Naive B cell (primary cell): ENCODE results near the gene MARCHF10. TPM values are rescaled to one million over a fixed set of nuclear protein-coding genes. Genes with fewer than 3 reads are reported as not detected.
"Not testable (repeated sequence)": the region's sequence is repeated elsewhere in the genome, so short reads cannot be mapped to it uniquely, and the experiment has no call there.

Experiments
- ATAC-seq, 2 donors: fragments of 150-1000 bp; cut with Tn5 transposase; 2 replicates each; pipeline ENCODE4 v1.10.0; 2021; ENCODE audit warnings: low read depth in 2 of 2, mild to moderate bottlenecking in 2 of 2, moderate library complexity in 2 of 2
- DNase-seq: peaks from one replicate; pipeline ENCODE4 v3.0.0; 2022
- H3K27ac Mint-ChIP-seq, 6 donors: one replicate each; pipeline ENCODE4 v1.8.0; 2020 to 2022; ENCODE audit warnings: mild to moderate bottlenecking in 6 of 6, mixed read lengths in 6 of 6, moderate library complexity in 5 of 6, inconsistent platforms in 2 of 6
- H3K27me3 Mint-ChIP-seq, 3 donors: one replicate each; pipeline ENCODE4 v1.8.0; 2021 to 2022; ENCODE audit warnings: mixed read lengths in 3 of 3, mild to moderate bottlenecking in 1 of 3
- H3K36me3 Mint-ChIP-seq, 2 donors: one replicate each; pipeline ENCODE4 v1.8.0; 2020 to 2022; ENCODE audit warnings: mixed read lengths in 2 of 2, inconsistent platforms in 1 of 2, mild to moderate bottlenecking in 1 of 2
- H3K4me1 Mint-ChIP-seq, 3 donors: one replicate each; pipeline ENCODE4 v1.8.0; 2020 to 2022; ENCODE audit warnings: mixed read lengths in 3 of 3, inconsistent platforms in 1 of 3, mild to moderate bottlenecking in 1 of 3, moderate library complexity in 1 of 3
- H3K4me3 Mint-ChIP-seq, 8 donors: one replicate each; pipeline ENCODE4 v1.8.0; 2020 to 2022; ENCODE audit warnings: mild to moderate bottlenecking in 8 of 8, mixed read lengths in 8 of 8, moderate library complexity in 8 of 8, inconsistent platforms in 2 of 8
- H3K9me3 Mint-ChIP-seq, 7 donors: one replicate each; pipeline ENCODE4 v1.8.0; 2020 to 2022; ENCODE audit warnings: mixed read lengths in 7 of 7, mild to moderate bottlenecking in 5 of 7, inconsistent platforms in 2 of 7, moderate library complexity in 1 of 7
- polyA plus RNA-seq, 6 donors: library from polyadenylated mRNA; unstranded; fragments of 300-500 nt; fragmentation: Illumina TruSeq; gene quantifications; one replicate each; pipeline ENCODE4 v1.2.3, GENCODE V29; 2021; ENCODE audit warnings: low read depth in 6 of 6

Gene MARCHF10
- polyA plus RNA-seq, 6 donors from 2014 or later: 0.21 to 0.27 TPM; not detected in 4

DNA sequence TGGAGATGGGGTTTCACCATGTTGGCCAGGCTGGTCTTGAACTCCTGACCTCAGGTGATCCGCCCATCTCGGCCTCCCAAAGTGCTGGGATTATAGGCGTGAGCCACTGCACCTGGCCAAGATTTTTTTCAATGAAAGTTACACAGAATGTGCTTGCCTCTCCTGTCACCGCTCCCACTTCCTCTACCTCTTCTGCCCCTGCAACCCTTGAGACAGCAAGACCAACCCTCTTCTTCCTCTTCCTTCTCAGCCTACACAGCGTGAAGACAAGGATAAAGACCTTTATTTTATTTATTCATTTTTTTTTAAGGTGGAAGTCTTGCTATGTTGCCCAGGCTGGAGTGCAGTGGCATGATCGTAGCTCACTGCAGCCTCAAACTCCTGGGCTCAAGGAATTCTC, 23.0 kb upstream of the MARCHF10 start:
- H3K4me1 Mint-ChIP-seq, H3K4me3 Mint-ChIP-seq, H3K27me3 Mint-ChIP-seq, H3K36me3 Mint-ChIP-seq, DNase-seq, H3K9me3 Mint-ChIP-seq, H3K27ac Mint-ChIP-seq, ATAC-seq: not testable (repeated sequence)

DNA sequence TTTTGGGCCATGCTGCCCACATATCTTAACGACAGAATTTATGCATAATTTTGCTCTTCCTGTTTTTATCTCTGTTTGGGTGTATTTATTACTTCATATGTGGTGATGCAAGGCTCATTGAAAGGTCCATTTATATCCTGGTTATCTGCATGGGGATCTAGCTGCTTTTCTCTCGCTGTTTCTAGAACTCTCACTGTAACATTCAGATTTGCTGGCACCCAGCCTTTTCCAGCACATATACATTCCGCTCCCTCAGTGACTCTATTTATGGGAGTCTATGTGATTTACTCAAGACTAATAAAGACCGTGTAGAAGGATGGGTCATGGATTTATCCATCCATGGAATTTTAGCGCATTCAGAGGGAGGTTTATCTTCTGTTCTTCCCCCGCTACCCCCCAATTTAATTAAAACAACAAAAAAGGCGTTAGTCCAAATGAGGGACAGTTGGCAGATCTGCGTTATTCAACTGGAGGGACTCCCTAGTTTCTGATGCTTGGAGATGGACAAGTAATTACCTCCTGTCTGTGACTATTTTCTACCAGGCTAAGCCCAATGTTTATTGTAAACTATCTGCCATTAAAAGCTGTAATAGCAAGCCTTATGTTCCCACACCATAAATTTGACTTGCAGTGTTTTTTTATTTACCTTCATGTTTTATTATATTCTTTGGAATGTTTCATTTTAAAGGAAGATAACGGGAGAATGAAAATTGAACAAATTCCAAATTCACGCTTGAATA, 19.8 kb upstream of the MARCHF10 start:
- no peaks in the 10 kb centered on the region for H3K36me3 Mint-ChIP-seq
- H3K27ac Mint-ChIP-seq: no peak overlapping the region
- peak overlapping the region in 1 of 8 donors; percentile 65 for H3K4me3 Mint-ChIP-seq
- ATAC-seq (no peak), DNase-seq (no peak)
- no peaks in the 10 kb centered on the region for H3K27me3 Mint-ChIP-seq
- no peaks in the 10 kb centered on the region for H3K9me3 Mint-ChIP-seq
- H3K4me1 Mint-ChIP-seq: peaks cover 0 to 9% (median 8%) of the 10 kb centered on the region in 3 donors

DNA sequence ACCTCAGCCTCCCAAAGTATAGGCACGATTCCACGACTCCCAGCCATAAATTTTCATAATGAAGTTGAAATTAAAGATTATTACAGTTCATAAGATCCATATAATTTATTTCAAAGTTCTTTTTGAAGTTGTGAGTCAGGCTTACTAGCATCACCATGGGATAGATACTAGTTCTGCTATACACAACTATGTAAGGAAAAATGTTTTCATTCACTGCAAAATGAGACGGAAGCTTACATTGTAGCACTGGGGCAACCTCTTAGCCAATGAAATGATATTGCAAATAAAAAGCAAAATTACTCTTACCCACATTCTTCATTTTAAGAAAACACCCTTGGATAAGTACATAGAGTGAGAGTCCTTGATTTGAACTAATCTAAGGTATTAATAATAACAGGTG, 18.8 kb upstream of the MARCHF10 start:
- DNase-seq (no peak), ATAC-seq (no peak)
- Mint-ChIP-seq H3K36me3 (no peaks in the 10 kb centered on the region), H3K27ac (peak overlapping the region in 1 of 6 donors; percentile 18), H3K4me1 (peaks cover 0 to 11% (median 8%) of the 10 kb centered on the region in 3 donors), H3K9me3 (no peaks in the 10 kb centered on the region), H3K4me3 (no peak overlapping the region), H3K27me3 (no peaks in the 10 kb centered on the region)

DNA sequence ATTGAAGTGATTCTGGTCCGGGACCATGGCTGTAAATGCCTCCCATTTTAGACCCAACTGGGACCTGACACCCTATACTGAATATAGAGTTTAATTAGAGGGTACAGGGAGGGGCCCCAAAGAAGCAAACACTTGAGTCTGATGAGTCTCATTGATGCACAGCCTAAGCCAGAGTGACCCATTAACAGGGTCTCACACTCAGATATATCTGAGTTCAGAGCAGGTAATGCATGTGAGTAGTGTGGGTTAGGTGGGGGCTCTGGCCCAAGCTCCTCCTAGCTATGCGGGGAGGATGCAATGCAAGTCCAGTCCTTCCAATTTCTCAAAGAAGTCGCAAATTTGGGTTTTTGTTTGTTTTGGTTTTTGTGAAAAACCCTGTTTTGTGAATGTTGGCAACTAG, 17.1 kb upstream of the MARCHF10 start:
- DNase-seq (no peak), ATAC-seq (no peak)
- H3K36me3 Mint-ChIP-seq: no peaks in the 10 kb centered on the region
- H3K27me3 Mint-ChIP-seq: no peaks in the 10 kb centered on the region
- H3K4me3 Mint-ChIP-seq: no peak overlapping the region
- no peak overlapping the region for H3K27ac Mint-ChIP-seq
- H3K9me3 Mint-ChIP-seq: no peaks in the 10 kb centered on the region
- H3K4me1 Mint-ChIP-seq: peaks cover 0 to 8% (median 5%) of the 10 kb centered on the region in 3 donors

DNA sequence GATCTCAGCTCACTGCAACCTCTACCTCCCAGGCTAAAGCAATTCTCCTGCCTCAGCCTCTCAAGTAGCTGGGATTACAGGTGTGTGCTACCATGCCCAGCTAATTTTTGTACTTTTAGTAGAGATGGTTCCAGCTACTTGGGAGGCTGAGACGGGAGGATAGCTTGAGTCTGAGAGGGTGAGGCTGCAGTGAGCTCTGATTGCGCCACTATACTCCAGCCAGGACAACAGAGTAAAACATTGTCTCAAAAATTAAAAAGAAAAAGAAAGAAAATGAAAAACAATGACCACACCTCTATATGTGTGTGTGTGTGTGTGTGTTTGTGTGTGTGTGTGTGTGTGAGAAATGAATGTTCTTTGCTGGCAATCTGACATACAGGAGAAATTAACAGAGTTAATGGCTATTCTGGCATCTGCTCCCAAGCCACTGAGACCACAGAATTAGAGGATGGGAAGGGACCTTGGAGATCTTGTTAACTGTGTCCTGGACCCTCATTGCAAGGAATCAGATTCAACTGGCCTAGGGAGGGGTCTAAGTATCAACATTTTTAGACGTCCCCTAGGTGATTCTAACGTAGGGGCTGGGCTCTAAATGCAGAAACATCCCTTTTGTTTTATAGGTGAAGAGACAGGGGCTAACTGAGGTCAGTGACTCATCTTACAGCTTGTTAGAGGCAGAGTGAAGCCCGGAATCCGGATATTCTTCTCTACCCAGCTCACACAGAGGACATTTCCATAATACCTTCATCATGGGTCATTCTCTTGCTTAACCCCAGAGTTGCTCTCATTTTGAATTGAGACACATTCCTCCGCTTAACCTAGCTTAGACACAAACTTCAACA, 16.4 kb upstream of the MARCHF10 start:
- H3K36me3 Mint-ChIP-seq: no peaks in the 10 kb centered on the region
- H3K27ac Mint-ChIP-seq: no peak overlapping the region
- peaks cover 1 to 6% (median 6%) of the 10 kb centered on the region in 3 donors for H3K27me3 Mint-ChIP-seq
- H3K4me3 Mint-ChIP-seq: no peak overlapping the region
- H3K9me3 Mint-ChIP-seq: no peaks in the 10 kb centered on the region
- ATAC-seq (no peak), DNase-seq (no peak)
- peaks cover 1 to 15% (median 5%) of the 10 kb centered on the region in 3 donors for H3K4me1 Mint-ChIP-seq

DNA sequence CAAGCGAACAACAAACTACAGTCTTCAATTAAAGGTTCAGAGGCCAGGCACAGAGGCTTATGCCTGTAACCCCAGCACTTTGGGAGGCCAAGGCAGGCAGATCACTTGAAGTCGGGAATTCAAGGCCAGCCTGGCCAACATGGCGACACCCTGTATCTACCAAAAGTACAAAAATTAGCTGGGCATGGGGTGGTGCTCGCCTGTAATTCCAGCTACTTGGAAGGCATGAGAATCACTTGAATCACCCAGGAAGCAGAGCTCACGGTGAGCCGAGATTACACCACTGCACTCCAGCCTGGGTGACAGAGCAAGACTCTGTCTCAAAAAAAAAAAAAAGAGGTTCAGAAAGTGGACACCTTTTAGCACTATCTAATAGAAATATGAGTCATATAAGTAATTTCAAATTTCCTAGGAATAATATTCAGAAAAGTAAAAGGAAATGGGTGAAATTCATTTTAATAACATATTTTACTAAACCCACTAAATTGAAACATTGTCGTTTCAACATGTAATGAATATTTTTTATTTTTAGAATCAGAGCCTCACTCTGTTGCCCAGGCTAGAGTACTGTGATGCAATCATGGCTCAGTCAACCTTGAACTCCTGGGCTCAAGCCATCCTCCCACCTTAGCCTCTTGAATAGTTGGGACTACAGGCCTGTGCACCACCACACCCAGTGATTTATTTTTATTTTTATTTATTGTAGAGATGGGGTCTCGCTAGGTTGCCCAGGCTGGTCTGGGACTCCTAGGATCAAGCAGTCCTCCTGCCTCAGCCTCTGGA, 15.2 kb upstream of the MARCHF10 start:
- peaks cover 5 to 15% (median 11%) of the 10 kb centered on the region in 3 donors for H3K27me3 Mint-ChIP-seq
- H3K9me3 Mint-ChIP-seq: no peaks in the 10 kb centered on the region
- DNase-seq (no peak), ATAC-seq (no peak)
- no peak overlapping the region for H3K4me3 Mint-ChIP-seq
- H3K4me1 Mint-ChIP-seq: peaks cover 4 to 18% (median 5%) of the 10 kb centered on the region in 3 donors
- no peaks in the 10 kb centered on the region for H3K36me3 Mint-ChIP-seq
- no peak overlapping the region for H3K27ac Mint-ChIP-seq

DNA sequence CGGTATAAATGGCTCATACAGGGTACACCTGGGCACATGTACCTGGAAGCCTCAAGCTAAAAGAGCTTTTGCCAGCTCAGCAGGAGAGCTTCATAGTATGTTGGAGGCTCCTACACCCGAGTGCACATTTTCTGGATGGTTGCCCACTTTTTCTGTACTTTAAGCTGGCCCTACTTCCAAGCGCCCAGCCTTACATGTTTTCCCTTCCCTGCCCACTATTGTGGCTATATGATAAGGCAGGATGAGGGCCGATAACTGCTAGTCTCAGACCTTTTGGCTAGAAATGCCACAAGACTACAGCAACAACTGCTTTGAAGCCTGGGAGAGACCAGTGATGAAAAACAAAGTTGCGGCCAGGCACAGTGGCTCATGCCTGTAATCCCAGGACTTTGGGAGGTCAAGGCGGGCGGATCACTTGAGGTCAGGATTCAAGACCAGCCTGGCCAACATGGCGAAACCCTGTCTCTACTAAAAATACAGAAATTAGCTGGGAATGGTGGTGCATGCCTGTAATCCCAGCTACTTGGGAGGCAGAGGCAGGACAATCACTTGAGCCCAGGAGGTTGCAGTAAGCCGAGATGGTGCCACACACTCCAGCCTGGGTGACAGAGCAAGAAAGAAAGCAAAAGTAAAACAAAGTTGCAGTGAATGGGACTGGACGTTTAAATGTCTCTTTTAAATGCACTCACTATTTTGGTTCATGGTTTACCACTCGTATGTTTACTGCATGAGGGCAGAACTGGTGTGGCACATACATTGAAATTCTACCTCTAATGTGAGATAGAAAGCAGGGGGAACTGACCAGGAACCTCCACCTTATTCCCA, 14.2 kb upstream of the MARCHF10 start:
- Mint-ChIP-seq H3K27ac (no peak overlapping the region), H3K27me3 (peaks cover 5 to 16% (median 11%) of the 10 kb centered on the region in 3 donors), H3K36me3 (peaks cover 0 to 3% of the 10 kb centered on the region in 2 donors), H3K9me3 (no peaks in the 10 kb centered on the region), H3K4me1 (peaks cover 2 to 10% (median 4%) of the 10 kb centered on the region in 3 donors), H3K4me3 (no peak overlapping the region)
- DNase-seq (no peak), ATAC-seq (no peak)

DNA sequence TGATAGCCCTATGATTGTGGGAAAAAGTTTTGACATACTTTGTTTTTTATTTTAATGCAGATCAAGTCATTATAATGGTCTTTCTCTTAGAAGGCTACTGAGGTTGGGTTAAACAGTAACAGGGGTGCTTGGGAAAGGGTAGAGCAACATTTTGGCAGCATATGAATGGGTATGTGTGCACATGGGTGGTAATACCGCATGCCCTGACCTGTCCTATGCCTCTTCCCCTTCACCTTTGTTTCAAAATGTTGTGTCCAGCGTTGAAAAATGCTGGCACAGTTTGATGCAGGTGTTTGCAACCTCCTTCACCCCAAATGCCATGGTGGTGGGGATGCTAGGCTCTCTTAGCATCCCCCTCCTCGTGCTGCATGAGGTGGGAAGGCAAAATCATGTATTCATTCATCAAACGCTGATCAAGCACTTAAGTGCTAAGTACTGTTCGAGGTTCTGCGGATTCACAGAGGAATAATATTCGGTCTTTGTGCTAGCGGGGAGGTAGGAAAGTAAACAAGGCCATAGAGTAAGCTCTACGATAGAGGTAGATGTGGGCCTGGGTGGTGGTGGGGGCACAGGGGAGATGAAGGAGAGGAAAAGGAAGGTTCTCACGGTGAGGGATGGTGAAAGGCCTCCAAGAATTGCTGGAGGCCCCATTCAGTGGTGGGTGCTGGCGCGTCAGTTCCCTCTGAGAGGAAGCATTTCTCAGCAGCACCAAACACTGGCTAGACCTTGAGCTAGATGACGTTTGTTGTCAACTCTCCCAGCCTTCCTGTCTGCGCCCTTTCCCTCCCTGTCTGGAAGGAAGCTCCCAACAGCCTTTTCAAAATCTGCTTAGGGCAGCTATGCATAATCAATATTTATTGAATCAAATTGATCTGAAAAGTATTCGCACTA, 13.3 kb upstream of the MARCHF10 start:
- Mint-ChIP-seq H3K4me3 (no peak overlapping the region), H3K27ac (no peak overlapping the region), H3K36me3 (peaks cover 0 to 3% of the 10 kb centered on the region in 2 donors), H3K4me1 (peaks cover 2 to 10% (median 4%) of the 10 kb centered on the region in 3 donors), H3K27me3 (peaks cover 5 to 16% (median 11%) of the 10 kb centered on the region in 3 donors), H3K9me3 (no peaks in the 10 kb centered on the region)
- ATAC-seq (no peak), DNase-seq (no peak)

DNA sequence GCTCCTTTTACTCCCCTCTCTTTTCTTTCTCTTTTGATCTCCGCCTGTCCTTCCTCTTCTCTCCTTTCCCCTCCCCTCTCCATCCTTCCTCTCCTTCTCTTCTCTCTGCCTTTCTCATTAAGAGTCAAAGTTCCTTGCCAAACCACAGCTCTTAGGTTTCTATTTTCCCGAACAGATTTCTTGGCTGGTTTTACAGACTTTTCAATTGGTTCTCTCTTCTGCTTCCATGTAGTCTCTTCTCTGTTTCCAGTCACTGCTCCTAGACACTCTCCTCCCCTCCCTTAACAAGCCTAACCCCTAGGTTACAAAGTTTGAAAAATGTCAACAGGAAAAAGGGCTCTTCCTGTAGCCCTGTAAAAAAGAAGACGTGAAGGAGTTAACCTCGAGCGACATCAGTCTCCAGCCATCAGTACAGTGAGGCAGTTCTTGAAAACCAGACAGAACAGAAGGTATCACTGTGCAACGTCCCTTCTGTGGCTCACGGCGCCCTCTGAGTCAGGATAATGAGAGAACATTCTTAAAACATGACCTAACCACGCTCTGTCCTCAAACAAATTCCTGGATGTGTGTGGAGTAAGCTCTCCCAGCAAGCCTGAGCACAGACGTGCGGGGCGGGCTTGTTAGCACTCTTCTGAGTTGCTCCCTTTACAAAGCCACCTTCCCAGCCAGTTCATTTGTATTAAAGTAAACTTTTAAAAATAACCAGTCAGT, 11.6 kb upstream of the MARCHF10 start:
- ATAC-seq (no peak), DNase-seq (no peak)
- H3K27me3 Mint-ChIP-seq: peaks cover 5 to 16% (median 11%) of the 10 kb centered on the region in 3 donors
- peaks cover 2 to 10% (median 4%) of the 10 kb centered on the region in 3 donors for H3K4me1 Mint-ChIP-seq
- H3K36me3 Mint-ChIP-seq: peaks cover 0 to 3% of the 10 kb centered on the region in 2 donors
- peaks cover 0 to 2% (median 0%) of the 10 kb centered on the region in 7 donors for H3K9me3 Mint-ChIP-seq
- H3K4me3 Mint-ChIP-seq: no peak overlapping the region
- H3K27ac Mint-ChIP-seq: peak overlapping the region in 2 of 6 donors; percentile 0 to 24

DNA sequence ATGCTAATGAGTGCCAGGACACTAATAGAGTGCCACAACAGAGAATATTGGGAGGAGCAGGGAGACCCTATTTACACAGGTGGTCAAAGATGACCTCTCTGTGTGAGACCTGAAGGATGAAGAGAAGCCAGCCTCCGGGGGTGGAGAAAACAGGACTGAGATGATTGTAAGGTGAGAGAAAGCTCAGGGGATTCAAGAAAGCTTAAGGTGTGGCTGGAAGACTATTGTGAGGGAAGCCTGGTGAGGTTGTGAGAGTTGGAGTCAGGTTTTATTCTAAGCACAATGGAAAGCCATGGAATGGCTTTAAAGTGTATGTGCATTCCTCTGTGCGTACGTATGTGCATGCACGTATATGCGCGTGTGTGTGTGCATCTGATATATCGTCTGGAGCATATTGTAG, 10.4 kb upstream of the MARCHF10 start:
- H3K27me3 Mint-ChIP-seq: peaks cover 5 to 22% (median 11%) of the 10 kb centered on the region in 3 donors
- DNase-seq (no peak), ATAC-seq (no peak)
- peak overlapping the region in 1 of 6 donors; percentile 6 for H3K27ac Mint-ChIP-seq
- H3K36me3 Mint-ChIP-seq: peaks cover 3 to 8% of the 10 kb centered on the region in 2 donors
- peaks cover 2 to 10% (median 4%) of the 10 kb centered on the region in 3 donors for H3K4me1 Mint-ChIP-seq
- H3K9me3 Mint-ChIP-seq: peaks cover 5 to 8% (median 7%) of the 10 kb centered on the region in 7 donors
- no peak overlapping the region for H3K4me3 Mint-ChIP-seq

DNA sequence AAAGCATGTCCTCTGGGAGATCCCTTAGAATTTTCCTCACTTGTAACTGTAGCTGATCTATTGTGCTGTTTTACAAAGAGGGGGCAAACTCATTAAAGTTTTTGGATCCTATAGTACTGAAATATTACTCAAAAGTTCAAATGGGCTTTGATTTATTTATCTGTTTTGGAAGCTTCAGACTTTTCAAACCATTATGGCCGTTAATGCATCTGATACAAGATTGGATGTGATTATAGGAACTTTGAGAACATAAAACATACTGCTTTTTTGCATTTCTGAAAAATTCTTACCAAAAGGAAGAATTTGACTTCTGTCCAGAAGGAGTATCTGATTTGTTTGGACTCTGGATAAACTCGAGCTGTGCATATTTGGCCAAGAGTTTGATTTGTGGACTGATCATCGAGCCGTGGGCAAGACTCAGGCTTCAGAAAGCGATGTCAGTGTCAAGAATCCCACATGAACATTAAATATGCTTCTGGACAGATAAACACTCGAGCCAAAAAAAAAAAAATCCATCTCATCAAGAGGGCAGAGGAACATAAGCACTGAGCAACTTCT, 8.2 kb upstream of the MARCHF10 start:
- peaks cover 7 to 22% (median 11%) of the 10 kb centered on the region in 3 donors for H3K27me3 Mint-ChIP-seq
- peaks cover 5 to 10% (median 8%) of the 10 kb centered on the region in 7 donors for H3K9me3 Mint-ChIP-seq
- H3K4me3 Mint-ChIP-seq: no peak overlapping the region
- no peak overlapping the region for H3K27ac Mint-ChIP-seq
- H3K4me1 Mint-ChIP-seq: peaks cover 0 to 10% (median 4%) of the 10 kb centered on the region in 3 donors
- ATAC-seq (no peak), DNase-seq (no peak)
- peaks cover 3 to 8% of the 10 kb centered on the region in 2 donors for H3K36me3 Mint-ChIP-seq
